PC-3 (cell line): ENCODE results near the gene STX16. TPM values are rescaled to one million over a fixed set of nuclear protein-coding genes. Genes with fewer than 3 reads are reported as not detected.

Experiments used
- ATAC-seq: fragments of 200-7000 bp; cut with Tn5 transposase; 2 replicates; pipeline ENCODE4 v1.9.1; 2020; ENCODE audit warnings: mild to moderate bottlenecking, moderate library complexity
- BruUV-seq: library from RNA; stranded (reverse); fragments of 400-500 nt; replicated peaks from 2 replicates; lab custom pipeline; 2021; lab: Mats Ljungman, UMichigan
- CTCF ChIA-PET: fragments of 300-600 bp; sonication (Branson Sonifier 250); formaldehyde crosslinking; loops from one replicate; lab custom pipeline; 2022; ENCODE audit warnings: antibody characterized with exemption; lab: Charles Lee
- POLR2A ChIA-PET: fragments of 300-600 bp; sonication (Branson Sonifier 250); formaldehyde crosslinking; loops from one replicate; lab custom pipeline; 2022; ENCODE audit warnings: antibody characterized with exemption; ENCODE audit not compliant: unreplicated experiment; lab: Charles Lee
- DNase-seq: peaks from one replicate; pipeline ENCODE4 v3.0.0-alpha.2; 2015
- H2AFZ ChIP-seq: fragments of 300-600 bp; sonication (generic); 2 replicates; pipeline ENCODE4 v1.6.0; 2016; ENCODE audit warnings: antibody characterized with exemption, low read length
- H3F3A ChIP-seq: fragments of 300-600 bp; sonication (generic); one replicate; pipeline ENCODE4 v1.6.0; 2017; ENCODE audit warnings: antibody characterized with exemption, low read length, control low read depth, mild to moderate bottlenecking; ENCODE audit not compliant: unreplicated experiment
- H3K27ac ChIP-seq: fragments of 300-600 bp; sonication (generic); 2 replicates; pipeline ENCODE4 v1.5.1; 2016; ENCODE audit warnings: mild to moderate bottlenecking, low read length
- H3K27me3 ChIP-seq: fragments of 300-600 bp; sonication (generic); 2 replicates; pipeline ENCODE4 v1.6.1; 2016; ENCODE audit warnings: low read length, mixed read lengths
- H3K36me3 ChIP-seq: fragments of 300-600 bp; sonication (generic); 2 replicates; pipeline ENCODE4 v1.6.1; 2016; ENCODE audit warnings: low read depth, mixed run types, low read length, mixed read lengths
- H3K4me1 ChIP-seq: fragments of 300-600 bp; sonication (generic); 2 replicates; pipeline ENCODE4 v1.5.1; 2016; ENCODE audit warnings: low read length; ENCODE audit not compliant: insufficient read depth
- H3K4me2 ChIP-seq: fragments of 300-600 bp; sonication (generic); 2 replicates; pipeline ENCODE4 v1.6.0; 2016; ENCODE audit warnings: low read length
- H3K4me3 ChIP-seq: fragments of 300-600 bp; sonication (generic); 2 replicates; pipeline ENCODE4 v1.5.1; 2016; ENCODE audit warnings: mild to moderate bottlenecking, low read length, mixed read lengths
- H3K79me2 ChIP-seq: fragments of 300-600 bp; sonication (generic); 2 replicates; pipeline ENCODE4 v1.6.1; 2017; ENCODE audit warnings: low read length, mixed read lengths
- H3K9ac ChIP-seq: fragments of 300-600 bp; sonication (generic); 2 replicates; pipeline ENCODE4 v1.6.0; 2016; ENCODE audit warnings: mild to moderate bottlenecking, low read length
- H3K9me2 ChIP-seq: fragments of 300-600 bp; sonication (generic); replicated peaks from 2 replicates; pipeline ENCODE4 v1.6.1; 2016; ENCODE audit warnings: mixed run types, low read length, mixed read lengths
- H3K9me3 ChIP-seq: fragments of 300-600 bp; sonication (generic); 2 replicates; pipeline ENCODE4 v1.6.1; 2016; ENCODE audit warnings: low read length, mixed read lengths
- H4K20me1 ChIP-seq: fragments of 300-600 bp; sonication (generic); 2 replicates; pipeline ENCODE4 v1.6.1; 2016; ENCODE audit warnings: low read length, mixed read lengths
- CTCF ChIP-seq: fragments of 300-600 bp; sonication (generic); conservative IDR thresholded peaks from 2 replicates; pipeline ENCODE4 v1.5.1; 2017; ENCODE audit warnings: antibody characterized with exemption, low read depth, mild to moderate bottlenecking, low read length
- EZH2 ChIP-seq: fragments of 300-600 bp; sonication (generic); IDR thresholded peaks from one replicate; pipeline ENCODE4 v1.6.1; 2017; ENCODE audit warnings: antibody characterized with exemption, mild to moderate bottlenecking, low read length; ENCODE audit not compliant: unreplicated experiment
- EZH2phosphoT487 ChIP-seq: fragments of 300-600 bp; sonication (generic); IDR thresholded peaks from 2 replicates; pipeline ENCODE4 v1.6.1; 2018; ENCODE audit warnings: mild to moderate bottlenecking, antibody characterized with exemption, low read length, borderline replicate concordance
- intact Hi-C: fragments of 100-400 bp; cut with micrococcal nuclease; formaldehyde crosslinking; loops from 2 replicates; pipeline ENCODE4 v1.9.0; 2023
- total RNA-seq: library from RNA; depleted of rRNA; stranded (reverse); fragments of >200 nt; gene quantifications from 2 replicates; pipeline ENCODE4 v1.2.3, GENCODE V29; 2014

Gene STX16
- total RNA-seq, 1 experiment from 2014 or later = 44.2 TPM

GRCh38 chr20:58720890-58721289, 69.8 kb downstream of the STX16 start:
- ChIA-PET POLR2A (no interaction called here), CTCF (no interaction called here)
- Histone ChIP-seq H3K79me2 (no peaks in the 10 kb centered on the region), H3K27ac (no peak overlapping the region), H3F3A (no peaks in the 10 kb centered on the region), H3K9me3 (no peaks in the 10 kb centered on the region), H3K36me3 (no peaks in the 10 kb centered on the region), H3K4me3 (no peak overlapping the region), H3K27me3 (peaks cover 55% of the 10 kb centered on the region), H2AFZ (no peak overlapping the region), H3K9me2 (no peaks in the 10 kb centered on the region), H3K4me2 (no peak overlapping the region), H3K4me1 (no peaks in the 10 kb centered on the region), H4K20me1 (no peaks in the 10 kb centered on the region), H3K9ac (no peak overlapping the region)
- no peak for DNase-seq
- ATAC-seq = no peak
- intact Hi-C loops = no loop called here
- no TSS peak for BruUV-seq
- TF ChIP-seq CTCF = no peak
- no peak for TF ChIP-seq EZH2phosphoT487
- no peak for TF ChIP-seq EZH2

- Histone ChIP-seq H3K9ac (no peak overlapping the region), H2AFZ (no peak overlapping the region), H3F3A (no peaks in the 10 kb centered on the region), H3K4me2 (no peak overlapping the region), H3K36me3 (no peaks in the 10 kb centered on the region), H4K20me1 (no peaks in the 10 kb centered on the region), H3K9me2 (no peaks in the 10 kb centered on the region), H3K27me3 (peaks cover 57% of the 10 kb centered on the region), H3K4me3 (no peak overlapping the region), H3K79me2 (no peaks in the 10 kb centered on the region), H3K4me1 (no peaks in the 10 kb centered on the region), H3K9me3 (no peaks in the 10 kb centered on the region), H3K27ac (no peak overlapping the region)
- intact Hi-C loops = no loop called here
- no peak for DNase-seq
- ATAC-seq = no peak
- CTCF ChIA-PET = no interaction called here
- no TSS peak for BruUV-seq
- POLR2A ChIA-PET = no interaction called here
- TF ChIP-seq EZH2 (no peak), EZH2phosphoT487 (no peak), CTCF (no peak)
Measured at GRCh38 chr20:58721951-58722778, 71.1 kb downstream of the STX16 start.

- no peaks in the 10 kb centered on the region for H4K20me1 ChIP-seq
- intact Hi-C loops = no loop called here
- H3K4me3 ChIP-seq = no peak overlapping the region
- no peaks in the 10 kb centered on the region for H3K9me2 ChIP-seq
- no peak overlapping the region for H2AFZ ChIP-seq
- no peaks in the 10 kb centered on the region for H3K79me2 ChIP-seq
- H3K4me1 ChIP-seq = no peaks in the 10 kb centered on the region
- no TSS peak for BruUV-seq
- POLR2A ChIA-PET = no interaction called here
- peaks cover 64% of the 10 kb centered on the region for H3K27me3 ChIP-seq
- CTCF ChIA-PET = no interaction called here
- no peaks in the 10 kb centered on the region for H3K9me3 ChIP-seq
- H3K27ac ChIP-seq = no peak overlapping the region
- no peak for DNase-seq
- H3F3A ChIP-seq = no peaks in the 10 kb centered on the region
- H3K9ac ChIP-seq = no peak overlapping the region
- no peak overlapping the region for H3K4me2 ChIP-seq
- TF ChIP-seq EZH2phosphoT487 = no peak
- no peak for TF ChIP-seq CTCF
- TF ChIP-seq EZH2 = no peak
- H3K36me3 ChIP-seq = no peaks in the 10 kb centered on the region
- ATAC-seq = no peak
Measured at GRCh38 chr20:58722877-58723627, 72.0 kb downstream of the STX16 start.
